ENCODE results near the gene PARD6G. TPM values are rescaled to one million over a fixed set of nuclear protein-coding genes. Genes with fewer than 3 reads are reported as not detected.
A peak's percentile ranks its signal among the peaks of the same experiment; 100 is the strongest.

Gene PARD6G
- total RNA-seq, 6 donors from 2014 or later, result 1.4 to 6.1 (median 3.5) TPM

GRCh38 chr18:80203249-80203648, 44.1 kb downstream of the PARD6G start:
- ATAC-seq (ENCODE audit: low FRiP score in 2 of 2) (no peak), DNase-seq (no peak)
- Histone ChIP-seq H3K36me3 (no peaks in the 10 kb centered on the region), H3K4me3 (no peak overlapping the region), H3K27me3 (no peaks in the 10 kb centered on the region), H3K4me1 (no peaks in the 10 kb centered on the region), H3K27ac (no peak overlapping the region), H3K9me3 (no peaks in the 10 kb centered on the region)
- 83 to 84% methylated on average over 6 of the region's 6 CpGs for WGBS, 2 donors
- TF ChIP-seq CTCF (IDR thresholded peaks at IDR 0.05) (no peak), POLR2A (IDR thresholded peaks at IDR 0.05) (no peak), EP300 (IDR thresholded peaks at IDR 0.05) (no peak), POLR2AphosphoS5 (IDR thresholded peaks at IDR 0.05) (no peak)

GRCh38 chr18:80202264-80202998, 44.9 kb downstream of the PARD6G start:
- TF ChIP-seq POLR2A (IDR thresholded peaks at IDR 0.05) (no peak), EP300 (IDR thresholded peaks at IDR 0.05) (no peak), POLR2AphosphoS5 (IDR thresholded peaks at IDR 0.05) (no peak), CTCF (IDR thresholded peaks at IDR 0.05) (no peak)
- H3K9me3 ChIP-seq, result no peaks in the 10 kb centered on the region
- peaks cover 0 to 3% (median under 1%) of the 10 kb centered on the region in 4 donors for H3K4me1 ChIP-seq
- H3K36me3 ChIP-seq, result no peaks in the 10 kb centered on the region
- no peak for ATAC-seq (ENCODE audit: low FRiP score in 2 of 2)
- H3K27me3 ChIP-seq, result no peaks in the 10 kb centered on the region
- no peak overlapping the region for H3K27ac ChIP-seq
- DNase-seq, result no peak
- no peak overlapping the region for H3K4me3 ChIP-seq
- 82 to 85% methylated on average over 12 of the region's 12 CpGs for WGBS, 2 donors

- H3K9me3 ChIP-seq, result no peaks in the 10 kb centered on the region
- no peaks in the 10 kb centered on the region for H3K27me3 ChIP-seq
- no peak for DNase-seq
- no peak overlapping the region for H3K4me3 ChIP-seq
- no peak overlapping the region for H3K27ac ChIP-seq
- no peaks in the 10 kb centered on the region for H3K36me3 ChIP-seq
- TF ChIP-seq POLR2AphosphoS5 (IDR thresholded peaks at IDR 0.05) (no peak), POLR2A (IDR thresholded peaks at IDR 0.05) (no peak), CTCF (IDR thresholded peaks at IDR 0.05) (no peak), EP300 (IDR thresholded peaks at IDR 0.05) (no peak)
- H3K4me1 ChIP-seq, result peaks cover 0 to 4% (median 2%) of the 10 kb centered on the region in 4 donors
- 65 to 75% methylated on average over 9 of the region's 9 CpGs for WGBS, 2 donors
- no peak for ATAC-seq (ENCODE audit: low FRiP score in 2 of 2)
Measured at GRCh38 chr18:80201739-80202138, 45.6 kb downstream of the PARD6G start.

GRCh38 chr18:80200932-80201672, 46.2 kb downstream of the PARD6G start:
- H3K4me3 ChIP-seq, result no peak overlapping the region
- H3K4me1 ChIP-seq, result peaks cover 0 to 4% (median 2%) of the 10 kb centered on the region in 4 donors
- ATAC-seq (ENCODE audit: low FRiP score in 2 of 2), result no peak
- no peaks in the 10 kb centered on the region for H3K9me3 ChIP-seq
- TF ChIP-seq POLR2A (IDR thresholded peaks at IDR 0.05), result no peak
- no peak for TF ChIP-seq CTCF (IDR thresholded peaks at IDR 0.05)
- no peak for TF ChIP-seq EP300 (IDR thresholded peaks at IDR 0.05)
- TF ChIP-seq POLR2AphosphoS5 (IDR thresholded peaks at IDR 0.05), result no peak
- no peak overlapping the region for H3K27ac ChIP-seq
- no peaks in the 10 kb centered on the region for H3K36me3 ChIP-seq
- WGBS, 2 donors, result 63 to 72% methylated on average over 6 to 17 of the region's 17 CpGs
- no peaks in the 10 kb centered on the region for H3K27me3 ChIP-seq
- DNase-seq, result peak in 1 of 2 donors; percentile 38

All from upper lobe of left lung (tissue), 6 donors.